NCI-H1092 treated with DMSO at 0.1 percent for 48 hours (cell line): ENCODE data around the gene KIF17.
"Not testable (repeated sequence)": the region's sequence is repeated elsewhere in the genome, so short reads cannot be mapped to it uniquely, and the experiment has no call there.

Experiments used
- DNase-seq: peaks from one replicate; lab custom pipeline; 2025; lab: John Stamatoyannopoulos, UW

The KIF17 gene

DNA sequence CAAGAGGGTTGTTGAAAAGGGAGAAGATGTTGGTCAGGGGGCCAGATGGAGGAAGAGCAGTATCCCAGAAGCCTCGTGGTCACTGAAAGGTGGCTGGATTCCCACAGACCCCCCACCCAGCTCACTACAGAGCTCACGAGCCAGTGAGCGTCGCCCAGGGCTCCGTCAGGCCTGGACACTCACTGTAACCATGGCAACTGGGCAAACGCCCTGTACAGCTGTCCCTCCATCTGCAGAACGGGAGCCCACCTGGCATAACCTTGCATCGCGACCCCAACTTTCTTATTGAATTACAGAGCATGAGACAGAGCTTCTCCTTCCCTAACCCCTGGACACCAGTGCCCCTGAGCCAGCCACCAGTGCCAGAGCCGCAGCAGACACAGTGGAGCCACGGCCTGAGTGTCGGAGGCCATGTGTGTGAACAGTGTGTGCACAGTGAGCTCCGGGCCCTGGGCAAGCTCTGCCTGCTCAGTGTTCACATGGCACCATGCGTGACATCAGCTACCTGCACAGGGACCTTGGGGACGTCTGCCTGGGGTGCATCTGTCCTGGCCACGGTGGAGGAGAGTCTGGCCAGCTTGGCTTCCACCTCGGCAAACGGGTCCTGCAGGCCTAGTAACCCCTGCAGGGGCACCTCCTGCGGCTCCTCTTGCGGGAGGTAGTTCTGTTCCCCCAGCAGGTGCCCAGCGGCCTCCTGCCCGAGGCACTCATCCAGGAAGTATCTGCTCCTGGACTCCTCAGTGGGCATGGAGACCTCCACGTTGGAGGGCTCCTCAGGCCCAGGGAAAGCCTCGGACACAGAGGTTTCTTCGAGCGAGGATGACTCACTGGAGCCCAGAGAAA, 30.7 kb downstream of the KIF17 start:
- no peak for DNase-seq

DNA sequence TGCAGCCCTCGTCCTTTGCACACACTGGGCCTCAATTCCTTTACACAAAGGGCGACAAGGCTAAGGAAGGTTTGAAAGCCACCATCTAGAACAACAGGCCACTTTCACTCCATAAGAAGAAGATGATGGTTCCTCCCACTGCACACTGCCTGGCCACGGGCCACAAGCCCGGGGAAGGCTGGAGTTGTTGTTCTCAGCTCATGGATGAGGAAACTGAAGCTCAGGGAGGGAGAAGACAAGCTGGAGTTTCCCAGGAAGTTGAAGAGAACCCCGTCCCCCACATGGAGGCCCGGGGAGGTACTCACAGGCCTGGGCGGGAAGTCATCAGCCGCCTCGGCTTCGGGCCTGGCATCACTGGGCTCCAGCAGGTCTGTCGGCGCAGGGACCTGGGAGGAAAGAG, 32.1 kb downstream of the KIF17 start:
- DNase-seq = no peak

DNA sequence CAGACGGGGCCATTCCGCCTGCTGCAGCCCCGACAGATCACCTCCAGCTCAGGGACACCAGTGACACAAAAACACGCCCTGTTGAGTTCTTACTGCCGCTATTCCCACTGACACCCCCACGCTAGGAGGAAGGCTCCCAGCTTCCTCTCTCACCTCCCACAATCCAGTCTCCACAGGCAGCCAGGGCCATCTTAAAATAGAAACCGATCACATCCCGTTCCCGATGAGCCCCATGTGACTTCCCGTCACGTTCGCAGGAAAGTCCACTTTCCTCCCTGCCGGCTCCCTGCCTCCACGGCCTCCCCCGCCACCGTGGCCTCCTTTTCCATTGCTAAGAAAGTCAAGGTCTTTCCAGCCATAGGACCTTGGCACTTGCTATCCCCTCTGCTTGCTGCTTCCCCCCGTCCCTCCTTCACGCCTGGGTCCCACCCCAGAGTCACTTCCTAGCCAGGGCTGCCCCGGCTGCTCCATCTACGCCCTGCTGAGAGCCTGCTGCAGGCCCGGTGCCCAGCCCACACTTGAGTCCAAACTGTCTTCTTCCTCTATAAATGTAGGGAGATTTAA, 32.6 kb downstream of the KIF17 start:
- DNase-seq = no peak

DNA sequence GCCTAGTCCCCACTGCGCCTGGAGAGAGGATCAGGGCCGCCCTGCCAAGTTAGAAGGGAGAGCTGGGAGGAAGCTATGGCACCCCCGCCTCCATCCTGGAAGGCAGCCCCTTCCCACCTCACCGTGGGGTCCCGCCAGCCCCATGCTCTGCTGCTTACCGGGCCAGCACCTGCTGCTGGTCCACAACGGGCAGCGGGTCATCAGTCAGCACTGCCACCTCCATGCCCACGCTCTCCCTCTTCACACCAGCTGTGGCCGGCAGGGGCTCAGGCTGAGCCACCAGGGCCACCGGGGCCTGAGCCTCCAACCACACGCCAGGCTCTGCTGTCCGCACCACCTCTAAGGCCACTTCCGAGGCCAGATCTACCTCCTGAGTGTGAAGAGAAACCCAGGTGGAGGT, 33.2 kb downstream of the KIF17 start:
- no peak for DNase-seq

DNA sequence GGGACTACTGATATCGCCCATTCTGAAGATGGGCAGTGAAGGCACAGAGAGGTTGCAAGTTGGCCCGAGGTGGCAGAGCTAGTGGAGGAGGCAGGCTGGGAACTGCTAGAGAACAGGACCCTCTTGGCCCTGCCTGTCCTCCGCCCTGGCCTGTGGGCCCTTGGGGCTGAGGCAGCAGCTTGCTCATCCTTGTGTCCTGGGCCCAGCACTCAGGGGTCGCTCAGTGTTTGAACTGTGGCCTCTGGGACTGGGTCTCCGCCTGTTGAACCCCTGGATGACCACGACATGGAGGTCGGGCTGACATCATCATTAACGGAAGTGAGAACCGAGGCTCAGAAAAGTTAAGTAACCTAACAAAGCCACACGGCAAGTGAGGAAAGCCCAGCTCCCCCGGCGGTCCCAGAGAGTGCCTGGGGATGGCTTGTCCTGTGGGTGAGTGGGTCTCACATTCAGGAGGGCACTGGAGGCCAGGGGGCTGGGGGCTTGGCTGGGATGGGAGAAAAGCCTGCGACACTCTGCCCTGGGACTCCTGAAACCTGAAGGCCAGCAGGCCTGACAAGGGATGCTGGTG, 33.7 kb downstream of the KIF17 start:
- DNase-seq = no peak

DNA sequence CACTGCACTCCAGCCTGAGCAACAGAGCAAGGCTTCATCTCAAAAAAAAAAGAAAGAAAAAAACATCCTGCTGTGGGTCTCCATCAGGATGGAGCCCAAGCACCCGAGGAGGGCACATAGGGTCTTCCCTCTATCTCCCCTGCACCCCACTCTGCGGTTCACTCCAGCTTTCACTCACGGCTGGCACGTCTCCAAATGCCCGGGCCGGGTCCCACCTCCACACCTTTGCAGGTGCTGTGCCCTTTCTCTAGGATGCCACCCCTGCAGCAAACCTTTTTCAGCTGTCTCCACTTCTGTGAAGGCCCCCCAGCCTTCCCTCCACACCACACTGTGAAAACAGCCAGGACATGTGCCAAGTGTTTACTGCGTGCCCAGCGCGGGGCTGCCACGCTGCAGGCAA, 34.2 kb downstream of the KIF17 start:
- DNase-seq = no peak

DNA sequence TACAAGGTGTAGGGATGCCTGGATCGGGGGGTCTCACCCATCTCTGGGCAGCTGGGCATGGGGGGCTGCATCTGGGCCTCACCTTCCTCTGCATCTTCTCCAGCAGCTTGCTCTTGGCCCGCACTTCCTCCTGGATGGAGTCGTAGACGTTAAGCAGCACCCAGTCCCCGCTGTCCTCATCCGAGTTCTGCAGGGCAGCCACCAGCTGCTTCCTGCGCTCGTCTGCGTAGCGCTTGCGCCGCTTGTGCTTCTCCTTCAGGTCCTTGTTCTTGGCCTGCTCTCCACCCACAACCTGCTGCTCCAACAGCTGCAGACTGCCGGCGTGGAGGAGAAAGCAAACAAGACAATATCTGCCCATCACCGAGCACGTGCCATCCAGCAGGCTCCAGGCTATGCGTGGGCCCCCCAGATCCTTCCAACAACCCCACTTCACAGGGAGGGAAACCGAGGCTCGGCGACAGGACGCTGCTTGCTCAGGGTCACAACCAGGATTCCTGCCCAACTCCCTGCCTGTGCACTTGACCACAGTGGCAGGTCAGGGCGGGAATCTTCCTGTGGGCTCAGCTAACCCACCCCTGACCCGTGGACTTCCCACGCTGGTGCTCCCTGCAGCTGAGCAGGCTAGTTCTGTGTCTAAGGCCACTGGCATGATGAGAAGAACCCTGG, 35.1 kb downstream of the KIF17 start:
- peak; percentile 72 for DNase-seq

DNA sequence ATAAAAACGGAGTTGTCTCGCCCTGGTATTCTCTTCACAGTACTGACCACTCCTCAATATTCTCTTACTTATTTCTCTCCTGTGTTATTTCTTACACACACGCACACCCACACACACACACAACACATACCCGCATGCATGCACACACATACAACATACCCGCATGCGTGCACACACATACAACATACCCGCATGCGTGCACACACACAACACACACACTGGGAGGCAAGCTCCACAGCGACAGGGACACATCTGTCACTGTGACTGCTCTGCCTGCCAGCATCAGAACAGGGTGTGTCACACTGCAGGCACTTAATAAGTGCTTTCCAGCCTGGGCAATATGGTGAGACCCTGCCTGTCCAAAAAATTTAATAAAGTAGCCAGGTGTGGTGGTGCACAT, 35.8 kb downstream of the KIF17 start:
- DNase-seq = no peak

DNA sequence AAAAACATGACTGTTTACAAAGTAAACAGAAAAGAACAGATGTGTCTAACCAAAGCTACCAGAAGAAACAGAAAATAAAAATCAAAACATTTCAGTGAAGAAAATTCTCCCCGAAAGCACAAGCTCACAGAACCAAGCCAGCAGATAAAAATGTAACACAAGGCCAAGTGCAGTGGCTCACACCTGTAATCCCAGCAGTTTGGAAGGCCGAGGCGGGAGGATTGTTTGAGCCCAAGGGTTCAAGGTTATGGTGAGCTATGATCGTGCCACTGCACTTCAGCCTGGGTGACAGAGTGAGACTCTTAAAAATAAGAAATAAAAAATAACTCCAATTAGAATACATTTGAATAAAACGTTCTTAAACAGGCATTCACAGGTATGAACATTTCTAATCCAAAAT, 37.5 kb downstream of the KIF17 start:
- DNase-seq = no peak

DNA sequence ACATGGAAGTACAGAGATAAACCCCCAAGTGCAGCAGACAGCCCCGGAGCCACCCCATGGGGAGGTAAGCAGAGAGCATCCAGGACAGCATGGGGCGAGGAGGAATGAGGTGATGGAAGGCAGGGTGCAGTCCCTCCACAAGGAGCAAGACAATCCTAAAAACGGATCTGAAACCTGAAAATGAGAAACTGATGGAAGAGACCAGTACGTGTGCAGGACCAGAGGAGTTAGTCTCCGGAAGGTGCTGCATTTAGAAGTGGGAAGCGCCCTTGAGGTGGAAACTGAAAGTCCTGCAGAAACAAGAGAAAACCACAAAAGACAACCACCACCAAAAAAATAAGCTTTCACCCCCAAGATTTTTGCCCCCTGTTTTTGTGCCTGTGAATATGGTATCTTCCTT, 39.2 kb downstream of the KIF17 start:
- DNase-seq = no peak

DNA sequence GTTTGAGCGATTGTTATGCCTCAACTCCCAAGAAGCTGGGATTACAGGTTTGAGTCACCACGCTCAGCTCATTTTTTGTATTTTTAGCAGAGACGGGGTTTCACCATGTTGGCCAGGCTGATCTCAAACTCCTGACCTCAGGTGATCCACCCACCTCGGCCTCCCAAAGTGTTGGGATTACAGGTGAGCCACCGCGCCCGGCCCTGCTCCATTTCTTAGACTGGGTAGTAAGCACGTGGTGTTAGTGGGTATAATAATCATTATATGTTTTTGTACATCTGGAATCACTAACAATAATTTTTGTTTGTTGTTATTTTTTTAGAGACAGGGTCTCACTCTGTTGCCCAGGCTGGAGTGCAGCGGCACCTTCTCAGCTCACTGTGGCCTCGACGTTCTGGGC, 44.2 kb downstream of the KIF17 start:
- DNase-seq = not testable (repeated sequence)

DNA sequence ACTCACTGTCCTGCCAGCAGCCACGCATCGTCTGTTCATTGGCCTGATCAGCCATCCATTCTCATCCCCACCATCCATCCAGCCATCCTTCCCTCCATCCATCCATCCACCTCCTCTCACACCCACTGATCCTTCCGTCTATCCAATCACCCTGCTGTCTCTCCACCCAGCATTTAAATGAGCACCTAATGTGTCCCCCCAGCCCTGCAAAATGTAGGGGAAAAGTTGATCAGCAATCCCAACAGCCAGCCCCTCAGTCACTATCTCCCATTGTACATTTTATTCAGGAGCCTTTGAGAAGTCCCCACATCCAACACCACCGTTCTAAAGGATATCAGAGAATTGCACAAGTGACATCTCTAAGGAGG, 45.6 kb downstream of the KIF17 start:
- no peak for DNase-seq

DNA sequence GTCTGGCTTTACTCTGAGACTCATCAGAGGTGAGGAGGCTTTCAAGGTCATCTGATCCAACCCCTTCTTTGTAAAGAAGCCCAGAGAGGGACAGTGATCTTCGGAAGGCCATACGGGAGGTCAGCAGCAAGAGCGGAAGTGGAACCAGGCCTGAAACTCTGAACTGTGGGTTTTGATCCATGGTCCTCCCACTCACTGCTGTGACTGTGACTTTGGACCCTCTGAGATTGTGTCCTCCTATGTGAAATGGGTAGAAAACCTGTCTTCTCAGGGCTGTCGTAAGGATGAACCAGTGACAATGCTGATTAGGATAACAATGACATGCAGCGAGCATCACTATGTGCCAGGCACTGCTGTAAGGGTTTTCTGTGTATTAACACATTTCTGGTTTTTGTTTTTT, 46.9 kb downstream of the KIF17 start:
- DNase-seq = no peak

DNA sequence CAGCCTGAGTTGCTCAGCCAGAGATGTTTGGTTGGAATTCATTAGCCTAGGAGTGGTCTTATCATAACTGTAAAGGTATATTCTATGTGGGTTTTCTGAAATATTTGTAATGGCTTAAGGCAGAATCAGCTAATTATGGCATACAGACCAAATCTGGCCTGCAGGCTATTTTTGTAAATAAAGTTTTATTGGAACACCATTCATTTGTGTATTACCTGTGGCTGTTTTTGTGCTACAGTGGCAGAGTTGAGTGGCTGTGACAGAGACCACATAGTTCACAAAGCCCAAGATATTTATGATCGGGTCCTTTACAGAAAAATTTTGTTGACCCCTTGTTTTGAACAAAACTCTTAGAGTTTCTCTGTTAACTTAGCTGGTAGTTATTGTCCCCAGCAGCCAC, 49.2 kb downstream of the KIF17 start:
- no peak for DNase-seq

DNA sequence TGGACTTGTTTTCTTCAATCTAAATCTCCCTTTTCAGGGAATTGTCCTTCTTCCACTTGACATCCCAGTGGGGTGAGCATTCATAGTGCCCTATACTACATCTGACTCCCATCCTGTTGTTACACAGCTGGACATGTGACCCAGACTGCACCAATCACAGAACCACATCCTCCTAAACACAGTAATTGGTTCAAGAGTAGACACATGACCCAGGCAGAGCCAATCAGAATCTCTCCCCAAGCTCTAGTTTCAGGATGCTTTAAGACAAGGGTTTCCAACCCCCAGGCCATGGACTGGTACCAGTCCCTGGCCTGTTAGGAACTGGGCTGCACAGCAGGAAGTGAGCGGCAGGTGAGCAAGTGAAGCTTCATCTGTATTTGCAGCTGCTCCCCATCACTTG, 51.0 kb downstream of the KIF17 start:
- DNase-seq = no peak

DNA sequence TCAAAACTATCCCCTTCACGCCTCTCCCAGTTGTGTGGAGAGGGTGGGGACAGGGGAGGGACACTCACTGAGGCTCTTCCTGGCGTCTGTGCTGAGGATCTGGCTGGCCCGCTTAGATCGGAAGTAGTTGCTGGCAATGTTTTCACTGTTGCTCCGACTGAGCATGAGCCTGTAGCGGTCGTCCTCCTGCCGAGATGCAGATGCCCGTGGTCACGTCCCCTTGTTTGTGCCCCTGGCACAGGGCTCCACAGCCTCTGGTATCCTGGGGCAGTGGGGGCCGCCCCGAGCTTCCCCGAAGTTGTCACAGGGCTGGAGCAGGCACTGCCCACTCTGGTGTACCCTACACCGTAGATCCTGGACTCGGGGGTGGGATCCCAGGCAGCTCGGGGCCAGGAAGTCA, 51.7 kb downstream of the KIF17 start:
- DNase-seq = no peak

DNA sequence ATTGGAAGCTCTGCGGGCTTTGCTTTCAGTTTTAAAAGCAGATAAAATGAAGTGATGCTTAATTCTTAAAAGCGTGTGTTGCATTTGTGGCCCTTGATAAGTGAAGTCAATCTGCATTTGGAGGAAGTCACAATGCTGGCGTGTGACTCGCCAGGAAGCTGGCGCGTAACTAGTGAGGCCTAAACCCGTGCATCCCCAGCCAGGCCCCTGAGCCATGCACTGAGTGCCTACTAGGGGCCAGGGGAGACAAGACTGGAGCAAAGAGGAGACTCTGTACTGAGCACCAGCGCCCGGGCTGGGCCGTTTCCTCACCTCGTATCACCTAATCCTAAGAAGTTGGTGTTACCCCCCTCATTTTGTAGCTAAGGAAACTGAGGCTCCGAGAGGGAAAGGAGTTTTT, 52.1 kb downstream of the KIF17 start:
- no peak for DNase-seq

DNA sequence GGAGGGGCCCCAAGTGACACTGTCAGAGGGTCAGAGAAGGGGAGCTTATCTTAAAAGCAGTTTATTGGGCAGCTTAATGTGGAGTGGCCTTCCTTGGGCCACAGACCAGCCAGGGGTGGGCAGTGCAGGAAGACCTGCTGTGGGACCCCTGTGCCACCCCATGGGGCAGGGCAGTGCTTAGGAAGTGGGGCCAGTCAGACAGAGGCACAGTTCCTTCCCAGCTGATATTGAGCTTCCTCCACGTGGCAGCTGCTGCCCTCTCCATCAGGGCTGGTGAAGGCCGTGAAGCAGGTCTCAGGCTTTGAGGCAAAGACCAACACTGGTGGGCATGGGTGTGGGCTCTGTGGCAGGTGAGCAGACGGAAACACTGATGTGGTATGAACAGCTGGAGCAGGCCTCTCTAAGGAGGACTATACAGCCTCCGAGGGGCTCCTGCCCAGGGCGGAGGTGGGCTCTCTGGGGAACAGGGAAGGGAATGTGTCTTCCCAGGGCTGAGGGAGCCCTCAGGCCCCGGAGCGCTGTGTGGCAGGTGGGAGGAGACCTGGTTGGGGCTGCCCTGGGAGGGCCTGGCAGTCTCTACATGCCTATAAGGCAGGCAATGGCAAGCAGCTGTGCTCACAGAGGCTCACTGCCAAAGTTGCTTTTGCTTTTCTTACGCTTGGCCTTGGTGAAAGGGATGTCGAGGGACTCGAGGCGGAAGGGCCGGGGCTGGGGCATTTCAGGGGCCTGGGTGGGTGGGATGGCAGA, 53.7 kb downstream of the KIF17 start:
- no peak for DNase-seq

DNA sequence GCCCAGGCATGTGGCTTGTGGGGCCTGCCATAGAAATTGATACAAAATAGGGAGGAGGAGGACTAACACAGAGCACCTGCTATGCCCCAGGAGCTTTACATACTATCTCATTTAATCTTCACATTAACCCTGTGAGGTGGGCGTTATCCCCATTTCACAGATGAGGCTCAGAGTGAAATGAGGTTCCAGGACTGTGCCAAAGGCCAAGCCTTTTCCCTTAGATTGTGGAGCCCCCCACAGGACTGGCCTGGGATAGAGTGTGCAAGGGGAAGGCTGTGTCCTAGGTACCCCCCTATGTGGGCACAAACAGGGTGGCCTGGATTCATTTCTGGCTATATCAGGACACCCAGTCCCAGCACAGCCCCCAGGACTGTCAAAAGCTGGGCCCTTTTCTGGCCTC, 54.4 kb downstream of the KIF17 start:
- DNase-seq = no peak

DNA sequence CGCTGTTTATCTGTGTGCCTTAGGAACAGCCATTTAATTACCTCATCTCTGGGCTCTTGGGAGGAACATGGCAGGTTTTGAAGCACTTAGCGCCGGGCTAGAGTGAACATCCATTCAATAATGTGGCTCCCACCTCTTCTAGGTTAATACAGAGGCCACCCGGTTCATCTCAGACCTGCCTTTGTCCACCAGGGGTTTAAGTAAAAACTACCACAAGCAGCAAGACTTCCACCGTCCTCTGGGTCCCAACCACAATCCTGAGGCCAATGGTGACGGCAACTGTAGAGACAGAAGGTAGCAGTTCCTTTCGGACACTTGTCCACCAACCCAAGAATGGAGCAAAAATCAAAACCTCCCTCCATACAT, 55.7 kb downstream of the KIF17 start:
- no peak for DNase-seq

DNA sequence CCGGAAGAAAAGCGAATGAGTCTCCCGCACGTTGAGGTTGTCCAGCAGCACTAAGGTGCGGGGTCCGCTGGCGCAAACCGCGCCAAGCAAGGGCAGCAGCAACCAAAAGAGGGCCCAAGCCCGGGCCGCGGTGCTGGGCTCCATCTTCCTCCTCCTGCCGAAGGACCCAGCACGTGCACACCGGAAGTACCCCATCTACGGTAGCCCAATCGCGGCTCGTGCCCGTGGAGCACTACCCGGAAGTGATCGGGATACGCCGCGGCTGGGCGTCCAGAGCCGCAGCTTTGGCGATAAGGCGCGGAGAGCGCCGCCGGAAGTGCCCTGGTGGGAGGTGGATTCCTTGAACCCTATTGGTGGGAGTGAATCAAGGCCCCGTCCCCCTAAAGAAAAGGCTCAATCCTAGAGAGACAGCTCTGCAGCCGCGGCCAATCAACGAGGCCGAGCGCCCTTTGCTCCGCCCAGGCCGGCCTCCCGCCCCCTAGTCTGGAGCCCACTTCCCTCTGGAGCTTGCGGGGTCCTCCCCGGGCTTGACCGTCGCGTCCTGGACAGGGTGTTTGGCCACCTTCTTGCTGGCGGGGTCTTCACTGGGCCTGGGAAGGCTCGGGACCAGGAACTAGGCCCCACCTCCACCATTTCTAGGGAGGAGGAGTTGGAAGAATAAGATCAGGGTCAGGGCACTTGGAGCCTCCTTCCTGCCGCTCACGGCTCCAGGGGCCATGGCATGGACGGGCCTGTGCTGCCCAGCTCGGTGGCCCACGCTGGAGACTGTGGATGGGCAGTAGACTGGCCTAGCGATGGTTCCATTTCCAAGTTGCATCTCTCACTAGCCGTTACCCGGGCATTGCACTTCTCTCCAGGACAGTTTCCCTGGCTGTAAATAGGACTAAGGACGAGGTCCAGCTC, 56.3 kb downstream of the KIF17 start, which contains the start of gene DDOST:
DDOST (minus strand) TSS at position 163 of the 903 bp plus-strand sequence; CDS start at position 144, 19 bp downstream.
- DNase-seq = peak; percentile 99
